Measurements from ENCODE around the gene GCAT.

Gene GCAT

DNA sequence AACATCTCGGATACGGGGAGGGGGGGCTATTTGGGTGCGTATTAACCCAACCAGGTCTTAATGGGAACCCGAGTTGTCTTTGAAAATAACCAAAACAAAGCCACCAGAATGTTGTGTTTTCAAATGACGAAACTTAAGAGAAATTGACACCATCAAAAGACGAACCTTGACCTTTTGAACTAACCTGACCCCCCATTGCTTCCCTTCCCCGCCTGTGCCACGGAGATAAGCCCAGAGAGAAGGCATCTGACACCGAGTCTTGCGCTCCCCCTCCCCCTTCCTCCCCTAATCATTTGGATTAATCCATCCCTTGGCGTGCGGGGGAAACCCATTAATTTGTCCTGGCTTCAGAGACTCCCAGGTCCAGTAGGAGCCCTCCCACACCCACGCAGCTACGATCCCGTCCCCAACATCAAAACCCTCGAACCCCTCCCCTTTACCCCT, 4.5 kb upstream of the GCAT start:
- TF ChIP-seq, protein P1, sequence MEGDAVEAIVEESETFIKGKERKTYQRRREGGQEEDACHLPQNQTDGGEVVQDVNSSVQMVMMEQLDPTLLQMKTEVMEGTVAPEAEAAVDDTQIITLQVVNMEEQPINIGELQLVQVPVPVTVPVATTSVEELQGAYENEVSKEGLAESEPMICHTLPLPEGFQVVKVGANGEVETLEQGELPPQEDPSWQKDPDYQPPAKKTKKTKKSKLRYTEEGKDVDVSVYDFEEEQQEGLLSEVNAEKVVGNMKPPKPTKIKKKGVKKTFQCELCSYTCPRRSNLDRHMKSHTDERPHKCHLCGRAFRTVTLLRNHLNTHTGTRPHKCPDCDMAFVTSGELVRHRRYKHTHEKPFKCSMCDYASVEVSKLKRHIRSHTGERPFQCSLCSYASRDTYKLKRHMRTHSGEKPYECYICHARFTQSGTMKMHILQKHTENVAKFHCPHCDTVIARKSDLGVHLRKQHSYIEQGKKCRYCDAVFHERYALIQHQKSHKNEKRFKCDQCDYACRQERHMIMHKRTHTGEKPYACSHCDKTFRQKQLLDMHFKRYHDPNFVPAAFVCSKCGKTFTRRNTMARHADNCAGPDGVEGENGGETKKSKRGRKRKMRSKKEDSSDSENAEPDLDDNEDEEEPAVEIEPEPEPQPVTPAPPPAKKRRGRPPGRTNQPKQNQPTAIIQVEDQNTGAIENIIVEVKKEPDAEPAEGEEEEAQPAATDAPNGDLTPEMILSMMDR (IDR thresholded peaks at IDR 0.05; ENCODE audit: extremely low read depth, insufficient read depth, missing control alignments): no peak
- in situ Hi-C loops (cut with MboI; ENCODE audit: low pct_unique_long_range_greater_than_20kb, low sequenced_read_pairs, unreplicated experiment): no loop called here
- DNase-seq (ENCODE audit: low spot score): no peak

GRCh38 chr22:37803639-37804351, 3.9 kb upstream of the GCAT start:
- TF ChIP-seq, protein P1 (IDR thresholded peaks at IDR 0.05; ENCODE audit: extremely low read depth, insufficient read depth, missing control alignments): no peak
- no peak for DNase-seq (ENCODE audit: low spot score)
- in situ Hi-C loops (cut with MboI; ENCODE audit: low pct_unique_long_range_greater_than_20kb, low sequenced_read_pairs, unreplicated experiment): no loop called here

- in situ Hi-C loops (cut with MboI; ENCODE audit: low pct_unique_long_range_greater_than_20kb, low sequenced_read_pairs, unreplicated experiment): no loop called here
- DNase-seq (ENCODE audit: low spot score): no peak
- TF ChIP-seq, protein P1 (IDR thresholded peaks at IDR 0.05; ENCODE audit: extremely low read depth, insufficient read depth, missing control alignments): no peak
Observed at GRCh38 chr22:37804352-37804880, 3.3 kb upstream of the GCAT start.

DNA sequence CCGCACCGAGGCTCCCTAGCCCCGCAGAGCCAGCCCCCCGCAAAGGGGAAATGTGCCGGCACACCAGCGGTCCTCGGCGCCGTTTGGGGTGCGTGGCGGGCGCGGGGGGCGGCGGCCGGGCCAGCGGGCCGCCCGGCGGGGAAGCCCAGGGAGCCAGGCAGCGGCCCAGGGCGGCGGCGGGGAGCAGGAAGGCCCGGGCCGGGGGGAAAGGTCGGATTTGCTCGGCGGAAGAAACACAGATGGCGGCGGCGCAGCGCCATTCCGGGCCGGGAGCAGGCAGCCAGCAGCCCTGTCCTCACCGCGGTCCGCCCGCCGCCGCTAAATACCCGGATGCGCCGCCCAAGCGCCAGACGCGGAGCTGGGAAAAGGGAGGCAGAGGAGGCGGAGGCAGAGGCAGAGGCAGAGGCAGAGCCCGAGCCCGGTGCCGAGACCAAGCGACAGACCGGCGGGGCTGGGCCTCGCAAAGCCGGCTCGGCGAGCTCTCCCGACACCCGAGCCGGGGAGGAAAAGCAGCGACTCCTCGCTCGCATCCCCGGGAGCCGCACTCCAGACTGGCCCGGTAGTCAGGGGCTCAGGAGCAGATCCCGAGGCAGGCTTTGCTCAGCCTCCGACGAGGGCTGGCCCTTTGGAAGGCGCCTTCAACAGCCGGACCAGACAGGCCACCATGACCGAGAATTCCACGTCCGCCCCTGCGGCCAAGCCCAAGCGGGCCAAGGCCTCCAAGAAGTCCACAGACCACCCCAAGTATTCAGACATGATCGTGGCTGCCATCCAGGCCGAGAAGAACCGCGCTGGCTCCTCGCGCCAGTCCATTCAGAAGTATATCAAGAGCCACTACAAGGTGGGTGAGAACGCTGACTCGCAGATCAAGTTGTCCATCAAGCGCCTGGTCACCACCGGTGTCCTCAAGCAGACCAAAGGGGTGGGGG, 2.6 kb upstream of the GCAT start:
- DNase-seq (ENCODE audit: low spot score): peak; percentile 71
- TF ChIP-seq, protein P1 (IDR thresholded peaks at IDR 0.05; ENCODE audit: extremely low read depth, insufficient read depth, missing control alignments): no peak
- in situ Hi-C loops (cut with MboI; ENCODE audit: low pct_unique_long_range_greater_than_20kb, low sequenced_read_pairs, unreplicated experiment): no loop called here

- in situ Hi-C loops (cut with MboI; ENCODE audit: low pct_unique_long_range_greater_than_20kb, low sequenced_read_pairs, unreplicated experiment): no loop called here
- no peak for DNase-seq (ENCODE audit: low spot score)
- TF ChIP-seq, protein P1 (IDR thresholded peaks at IDR 0.05; ENCODE audit: extremely low read depth, insufficient read depth, missing control alignments): no peak
Observed at GRCh38 chr22:37805810-37806277, 1.9 kb upstream of the GCAT start.
